SK-N-SH treated with all-trans-retinoic acid at 6 μM for 48 hours (cell line): Measurements from ENCODE around the gene LPIN2.
"Not testable (repeated sequence)": the region's sequence is repeated elsewhere in the genome, so short reads cannot be mapped to it uniquely, and the experiment has no call there.

Experiments
- ATAC-seq: fragments of 200-7000 bp; cut with Tn5 transposase; 3 replicates; pipeline ENCODE4 v1.9.1; 2020; ENCODE audit warnings: mild to moderate bottlenecking, moderate library complexity
- ARNTL ChIP-seq: fragments of 450-650 bp; formaldehyde crosslinking; IDR thresholded peaks from 2 replicates; pipeline ENCODE4 v1.5.0; 2020; ENCODE audit warnings: low read depth, mild to moderate bottlenecking, moderate library complexity, borderline replicate concordance
- BACH2 ChIP-seq: fragments of 250-450 bp; sonication (Bioruptor Pico); IDR thresholded peaks from 2 replicates; pipeline ENCODE4 v1.9.0; 2021; ENCODE audit warnings: mild to moderate bottlenecking, borderline replicate concordance
- CREB5 ChIP-seq: fragments of 250-450 bp; sonication (Bioruptor Pico); IDR thresholded peaks from 2 replicates; pipeline ENCODE4 v1.5.1; 2020; ENCODE audit warnings: low read depth, mild to moderate bottlenecking, moderate library complexity
- ESRRG ChIP-seq: fragments of 250-450 bp; sonication (Bioruptor Pico); IDR thresholded peaks from 2 replicates; pipeline ENCODE4 v1.6.1; 2021; ENCODE audit warnings: mild to moderate bottlenecking
- GLIS3 ChIP-seq: fragments of 250-450 bp; sonication (Bioruptor Pico); IDR thresholded peaks from 2 replicates; pipeline ENCODE4 v1.5.0; 2020; ENCODE audit warnings: mild to moderate bottlenecking, moderate library complexity
- ISL1 ChIP-seq: fragments of 250-450 bp; sonication (Bioruptor Pico); IDR thresholded peaks from 2 replicates; pipeline ENCODE4 v2.1.2; 2022; ENCODE audit warnings: mild to moderate bottlenecking, moderate library complexity
- OSR1 ChIP-seq: fragments of 250-450 bp; sonication (Bioruptor Pico); IDR thresholded peaks from 2 replicates; pipeline ENCODE4 v1.8.0; 2022; ENCODE audit warnings: moderate library complexity, mild to moderate bottlenecking, inconsistent platforms
- PATZ1 ChIP-seq: fragments of 250-450 bp; sonication (Bioruptor Pico); IDR thresholded peaks from 2 replicates; pipeline ENCODE4 v1.8.0; 2020; ENCODE audit warnings: mild to moderate bottlenecking, moderate library complexity, borderline replicate concordance
- POU6F1 ChIP-seq: fragments of 250-450 bp; sonication (Bioruptor Pico); IDR thresholded peaks from 2 replicates; pipeline ENCODE4 v1.8.0; 2021; ENCODE audit warnings: low read depth, mild to moderate bottlenecking, moderate library complexity, borderline replicate concordance
- PPARA ChIP-seq: fragments of 250-450 bp; sonication (Bioruptor Pico); IDR thresholded peaks from 2 replicates; pipeline ENCODE4 v1.5.0; 2020; ENCODE audit warnings: mild to moderate bottlenecking, borderline replicate concordance
- RARB ChIP-seq: fragments of 250-450 bp; sonication (Bioruptor Pico); IDR thresholded peaks from 2 replicates; pipeline ENCODE4 v1.8.0; 2021; ENCODE audit warnings: mild to moderate bottlenecking, moderate library complexity
- SNAI2 ChIP-seq: fragments of 250-450 bp; sonication (Bioruptor Pico); IDR thresholded peaks from 2 replicates; pipeline ENCODE4 v1.5.0; 2020; ENCODE audit warnings: mild to moderate bottlenecking, moderate library complexity
- TCF4 ChIP-seq: fragments of 250-450 bp; sonication (Bioruptor Pico); IDR thresholded peaks from 2 replicates; pipeline ENCODE4 v1.8.0; 2021; ENCODE audit warnings: mild to moderate bottlenecking, moderate library complexity, borderline replicate concordance
- TSHZ2 ChIP-seq: fragments of 250-450 bp; sonication (Bioruptor Pico); IDR thresholded peaks from 2 replicates; pipeline ENCODE4 v1.5.0; 2020; ENCODE audit warnings: mild to moderate bottlenecking, moderate library complexity
- ZC3H10 ChIP-seq: fragments of 250-450 bp; sonication (Bioruptor Pico); IDR thresholded peaks from 2 replicates; pipeline ENCODE4 v1.5.1; 2021; ENCODE audit warnings: mild to moderate bottlenecking, moderate library complexity
- ZFP3 ChIP-seq: fragments of 250-450 bp; sonication (Bioruptor Pico); IDR thresholded peaks from 2 replicates; pipeline ENCODE4 v1.5.0; 2020; ENCODE audit warnings: mild to moderate bottlenecking, moderate library complexity
- ZFP30 ChIP-seq: fragments of 450-650 bp; formaldehyde crosslinking; IDR thresholded peaks from 2 replicates; pipeline ENCODE4 v1.5.0; 2022; ENCODE audit warnings: mild to moderate bottlenecking, moderate library complexity
- ZNF565 ChIP-seq: fragments of 450-650 bp; formaldehyde crosslinking; conservative IDR thresholded peaks from 2 replicates; pipeline ENCODE4 v1.5.0; 2020; ENCODE audit warnings: low read depth, mild to moderate bottlenecking, moderate library complexity
- ZNF70 ChIP-seq: fragments of 450-650 bp; formaldehyde crosslinking; IDR thresholded peaks from 2 replicates; pipeline ENCODE4 v1.5.0; 2020; ENCODE audit warnings: mild to moderate bottlenecking, moderate library complexity

LPIN2 gene

GRCh38 chr18:3012136-3013023 is 564 bp downstream of the LPIN2 start:
- peak; percentile 41 for ATAC-seq
- TF ChIP-seq PPARA = no peak
- no peak for TF ChIP-seq ZFP30 (CRISPR knock-in tag)
- TF ChIP-seq PATZ1 = peak; percentile 95

- no peak for ATAC-seq
- no peak for TF ChIP-seq ZFP3 (CRISPR knock-in tag)
- TF ChIP-seq CREB5 (CRISPR knock-in tag) = no peak
- TF ChIP-seq ISL1 = no peak
- no peak for TF ChIP-seq ESRRG (CRISPR knock-in tag)
- TF ChIP-seq ARNTL (CRISPR knock-in tag) = no peak
- TF ChIP-seq GLIS3 = no peak
Measured at GRCh38 chr18:3010086-3010485, 2.9 kb downstream of the LPIN2 start.

- ATAC-seq = no peak
- no peak for TF ChIP-seq ZNF70 (CRISPR knock-in tag)
- TF ChIP-seq POU6F1 (CRISPR knock-in tag) = no peak
- TF ChIP-seq SNAI2 (CRISPR knock-in tag) = no peak
- TF ChIP-seq PPARA = no peak
Measured at GRCh38 chr18:3008541-3008940, 4.4 kb downstream of the LPIN2 start.

GRCh38 chr18:3007491-3007890 is 5.5 kb downstream of the LPIN2 start:
- TF ChIP-seq POU6F1 (CRISPR knock-in tag) (no peak), PPARA (no peak), ZNF70 (CRISPR knock-in tag) (no peak)
- no peak for ATAC-seq

- no peak for ATAC-seq
- TF ChIP-seq ZC3H10 (CRISPR knock-in tag) (no peak), TSHZ2 (no peak), TCF4 (CRISPR knock-in tag) (no peak), PPARA (no peak), ESRRG (CRISPR knock-in tag) (no peak), POU6F1 (CRISPR knock-in tag) (no peak), ARNTL (CRISPR knock-in tag) (no peak), SNAI2 (CRISPR knock-in tag) (no peak), PATZ1 (no peak), BACH2 (CRISPR knock-in tag) (no peak), OSR1 (CRISPR knock-in tag) (no peak), ZNF565 (CRISPR knock-in tag) (no peak), ZNF70 (CRISPR knock-in tag) (no peak), ISL1 (no peak), ZFP3 (CRISPR knock-in tag) (no peak), RARB (CRISPR knock-in tag) (no peak), GLIS3 (no peak)
Measured at GRCh38 chr18:3005462-3005861, 7.5 kb downstream of the LPIN2 start.

- ATAC-seq = not testable (repeated sequence)
Measured at GRCh38 chr18:3003766-3004165, 9.2 kb downstream of the LPIN2 start.
